Keratinocyte (primary cell): ENCODE results near the gene S100A10.

Source experiments
- EZH2 ChIP-seq: IDR thresholded peaks from one replicate; pipeline ENCODE4 v1.6.1; 2012; ENCODE audit warnings: inconsistent platforms, mild to moderate bottlenecking, low read length, moderate library complexity
- TF ChIP-seq, protein P1 (sequence below), 3 experiments: IDR thresholded peaks in 1 of 3; conservative IDR thresholded peaks in 1 of 3; optimal IDR thresholded peaks in 1 of 3; 2 replicates in 2 of 3; 3 replicates in 1 of 3; pipeline versions ENCODE3 to v1.5.1; 2011; ENCODE audit warnings: low read length in 3 of 3, mild to moderate bottlenecking in 3 of 3, moderate library complexity in 2 of 3, control low read depth in 1 of 3, inconsistent platforms in 1 of 3; ENCODE audit not compliant: insufficient read depth in 2 of 3; ENCODE audit errors: extremely low read depth in 1 of 3

DNA sequence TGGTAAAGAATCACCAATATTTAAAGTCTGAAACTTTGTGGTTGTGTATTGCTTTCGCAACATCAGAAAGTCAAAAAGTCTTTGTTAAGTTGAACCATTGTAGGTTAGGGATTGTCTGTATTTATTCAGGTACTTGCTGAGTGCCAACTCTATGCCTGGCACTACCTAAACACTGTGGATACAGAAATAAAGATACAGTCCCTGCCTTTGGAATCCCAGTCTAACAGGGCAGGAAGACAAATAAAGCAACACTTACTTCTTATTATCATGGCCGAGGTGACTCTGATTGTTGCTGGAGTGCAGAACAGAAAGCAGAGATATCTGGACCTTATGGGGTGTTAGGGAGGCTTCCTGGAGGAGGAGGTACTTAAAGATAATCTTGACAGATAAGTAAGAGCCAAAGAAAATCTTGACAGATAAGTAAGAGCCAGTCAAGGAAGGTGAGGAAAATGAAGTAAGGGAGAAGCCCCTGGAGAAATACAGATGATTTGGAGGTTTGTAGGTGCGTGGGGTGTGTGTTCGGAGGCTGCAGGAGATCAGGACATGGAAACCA lies 11.8 kb upstream of the S100A10 start:
- TF ChIP-seq, protein P1, sequence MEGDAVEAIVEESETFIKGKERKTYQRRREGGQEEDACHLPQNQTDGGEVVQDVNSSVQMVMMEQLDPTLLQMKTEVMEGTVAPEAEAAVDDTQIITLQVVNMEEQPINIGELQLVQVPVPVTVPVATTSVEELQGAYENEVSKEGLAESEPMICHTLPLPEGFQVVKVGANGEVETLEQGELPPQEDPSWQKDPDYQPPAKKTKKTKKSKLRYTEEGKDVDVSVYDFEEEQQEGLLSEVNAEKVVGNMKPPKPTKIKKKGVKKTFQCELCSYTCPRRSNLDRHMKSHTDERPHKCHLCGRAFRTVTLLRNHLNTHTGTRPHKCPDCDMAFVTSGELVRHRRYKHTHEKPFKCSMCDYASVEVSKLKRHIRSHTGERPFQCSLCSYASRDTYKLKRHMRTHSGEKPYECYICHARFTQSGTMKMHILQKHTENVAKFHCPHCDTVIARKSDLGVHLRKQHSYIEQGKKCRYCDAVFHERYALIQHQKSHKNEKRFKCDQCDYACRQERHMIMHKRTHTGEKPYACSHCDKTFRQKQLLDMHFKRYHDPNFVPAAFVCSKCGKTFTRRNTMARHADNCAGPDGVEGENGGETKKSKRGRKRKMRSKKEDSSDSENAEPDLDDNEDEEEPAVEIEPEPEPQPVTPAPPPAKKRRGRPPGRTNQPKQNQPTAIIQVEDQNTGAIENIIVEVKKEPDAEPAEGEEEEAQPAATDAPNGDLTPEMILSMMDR (optimal IDR thresholded peaks at IDR 0.05 in 1 of 3, IDR thresholded peaks at IDR 0.05 in 1 of 3, conservative IDR thresholded peaks at IDR 0.05 in 1 of 3; ENCODE audit: extremely low read depth in 1 of 3, insufficient read depth in 2 of 3, low read length in 3 of 3) = no peak
- no peak for TF ChIP-seq EZH2
